ENCODE data around the gene AFAP1L1.
"Not testable (repeated sequence)": the region's sequence is repeated elsewhere in the genome, so short reads cannot be mapped to it uniquely, and the experiment has no call there.

The AFAP1L1 gene

DNA sequence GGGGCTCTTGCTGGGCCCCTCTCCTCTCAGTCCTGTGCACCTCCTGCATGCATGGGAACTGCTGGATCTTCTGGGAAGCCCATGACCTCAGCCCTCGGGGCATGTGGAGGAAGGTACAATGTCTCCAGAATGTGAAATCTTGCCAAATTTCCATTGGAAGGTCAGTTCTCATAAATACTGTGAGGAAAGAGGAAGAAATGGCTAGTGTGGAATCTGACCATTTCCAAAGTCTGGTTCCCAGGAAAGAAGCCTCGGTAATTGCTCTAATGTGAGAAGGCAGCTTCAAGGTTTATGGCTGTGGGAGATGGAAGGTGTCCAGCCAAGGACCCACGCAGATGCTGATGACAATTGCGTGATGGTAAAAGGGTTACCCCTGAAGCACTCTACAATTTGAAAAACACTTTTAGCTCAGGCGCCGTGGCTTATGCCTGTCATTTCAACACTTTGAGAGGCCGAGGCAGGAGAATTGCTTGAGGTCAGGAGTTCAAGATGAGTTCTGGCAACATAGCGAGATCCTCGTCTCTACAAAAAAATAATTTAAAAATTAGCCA is 115.5 kb downstream of the AFAP1L1 start:
- no peak overlapping the region for H3K4me3 ChIP-seq (ENCODE audit: low read depth in 1 of 2, low read length in 1 of 2)
- H3K9me3 ChIP-seq, result no peaks in the 10 kb centered on the region
- no peaks in the 10 kb centered on the region for H3K27me3 ChIP-seq
- no peak overlapping the region for H3K27ac ChIP-seq
- H3K36me3 ChIP-seq, result no peaks in the 10 kb centered on the region
- no peaks in the 10 kb centered on the region for H3K4me1 ChIP-seq (ENCODE audit: control insufficient read depth in 1 of 2, insufficient read depth in 1 of 2, low read depth in 1 of 2, low read length in 1 of 2)
- TF ChIP-seq CTCF (IDR thresholded peaks at IDR 0.05), result no peak

DNA sequence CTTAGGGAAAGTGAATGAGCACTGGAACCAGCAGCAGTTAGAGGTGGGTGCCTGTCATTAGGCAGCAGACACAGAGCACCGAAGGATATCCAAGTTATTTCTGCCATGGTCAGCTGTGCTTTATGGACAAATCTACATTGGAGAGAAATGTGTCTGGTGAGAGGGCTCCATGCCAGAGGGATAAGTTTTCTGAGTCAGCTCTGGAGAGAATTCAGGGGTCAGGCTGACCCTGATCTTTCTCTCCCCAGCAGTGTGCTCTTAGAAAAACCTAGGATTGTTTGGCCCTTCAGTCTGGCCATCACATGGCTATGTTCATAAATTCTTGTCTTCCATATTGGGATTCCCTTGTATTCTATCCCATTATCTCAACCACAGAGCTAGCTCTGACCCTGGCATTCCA is 116.3 kb downstream of the AFAP1L1 start:
- Histone ChIP-seq H3K36me3 (no peaks in the 10 kb centered on the region), H3K4me3 (ENCODE audit: low read depth in 1 of 2, low read length in 1 of 2) (no peak overlapping the region), H3K27ac (no peak overlapping the region), H3K9me3 (no peaks in the 10 kb centered on the region), H3K27me3 (no peaks in the 10 kb centered on the region), H3K4me1 (ENCODE audit: control insufficient read depth in 1 of 2, insufficient read depth in 1 of 2, low read depth in 1 of 2, low read length in 1 of 2) (no peaks in the 10 kb centered on the region)
- TF ChIP-seq CTCF (IDR thresholded peaks at IDR 0.05), result no peak

- no peaks in the 10 kb centered on the region for H3K27me3 ChIP-seq
- no peaks in the 10 kb centered on the region for H3K4me1 ChIP-seq (ENCODE audit: control insufficient read depth in 1 of 2, insufficient read depth in 1 of 2, low read depth in 1 of 2, low read length in 1 of 2)
- TF ChIP-seq CTCF (IDR thresholded peaks at IDR 0.05), result no peak
- no peaks in the 10 kb centered on the region for H3K9me3 ChIP-seq
- no peak overlapping the region for H3K27ac ChIP-seq
- no peaks in the 10 kb centered on the region for H3K36me3 ChIP-seq
- no peak overlapping the region for H3K4me3 ChIP-seq (ENCODE audit: low read depth in 1 of 2, low read length in 1 of 2)
These were observed 117.0 kb downstream of the AFAP1L1 start for GRCh38 chr5:149388498-149389190.

DNA sequence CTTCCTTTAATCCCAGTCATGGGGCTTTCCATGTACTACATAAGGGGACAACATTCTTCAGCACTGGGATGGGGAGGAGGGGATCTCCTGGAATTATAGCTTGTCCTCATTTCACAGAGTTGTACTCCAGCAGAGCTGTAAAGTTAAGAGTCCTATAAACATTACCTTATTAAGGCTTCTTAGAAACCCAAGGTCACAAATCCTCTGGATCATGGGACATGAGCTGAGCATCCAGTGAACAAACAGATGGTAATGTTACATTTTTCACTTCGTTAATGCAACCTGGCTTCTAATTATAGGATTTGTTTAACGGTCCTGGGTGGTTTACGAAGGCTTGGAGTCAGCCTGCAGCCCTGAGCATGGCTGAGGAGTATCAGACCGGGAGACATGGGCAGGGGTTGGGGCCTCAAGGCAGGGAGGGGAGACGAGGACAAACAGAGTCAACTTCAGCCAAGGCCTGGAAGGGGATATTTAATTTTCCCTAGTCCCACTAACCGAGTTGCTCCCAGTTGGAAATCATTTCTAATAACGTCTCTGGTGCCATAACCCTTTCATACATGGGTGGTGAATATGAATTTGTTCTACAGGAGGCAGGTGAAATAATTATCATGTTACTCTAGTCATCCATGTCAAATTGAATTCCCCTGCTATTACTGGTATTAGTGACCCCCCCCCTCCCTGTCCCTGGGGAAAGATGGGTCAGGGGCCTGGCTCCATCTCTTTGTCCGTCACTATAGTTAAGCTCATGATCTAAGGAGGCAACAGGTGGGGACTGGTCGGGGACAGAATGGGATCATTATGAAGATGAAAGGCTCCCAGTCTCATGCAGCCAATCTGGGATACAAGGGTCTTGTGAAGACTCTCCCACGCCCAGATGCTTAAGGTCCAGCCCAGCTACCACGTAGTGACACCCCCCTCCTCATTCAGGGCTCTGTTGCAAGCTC is 118.2 kb downstream of the AFAP1L1 start:
- Histone ChIP-seq H3K27ac (no peak overlapping the region), H3K9me3 (no peaks in the 10 kb centered on the region), H3K4me3 (ENCODE audit: low read depth in 1 of 2, low read length in 1 of 2) (no peak overlapping the region), H3K4me1 (ENCODE audit: control insufficient read depth in 1 of 2, insufficient read depth in 1 of 2, low read depth in 1 of 2, low read length in 1 of 2) (no peaks in the 10 kb centered on the region), H3K27me3 (no peaks in the 10 kb centered on the region), H3K36me3 (no peaks in the 10 kb centered on the region)
- TF ChIP-seq CTCF (IDR thresholded peaks at IDR 0.05), result no peak

DNA sequence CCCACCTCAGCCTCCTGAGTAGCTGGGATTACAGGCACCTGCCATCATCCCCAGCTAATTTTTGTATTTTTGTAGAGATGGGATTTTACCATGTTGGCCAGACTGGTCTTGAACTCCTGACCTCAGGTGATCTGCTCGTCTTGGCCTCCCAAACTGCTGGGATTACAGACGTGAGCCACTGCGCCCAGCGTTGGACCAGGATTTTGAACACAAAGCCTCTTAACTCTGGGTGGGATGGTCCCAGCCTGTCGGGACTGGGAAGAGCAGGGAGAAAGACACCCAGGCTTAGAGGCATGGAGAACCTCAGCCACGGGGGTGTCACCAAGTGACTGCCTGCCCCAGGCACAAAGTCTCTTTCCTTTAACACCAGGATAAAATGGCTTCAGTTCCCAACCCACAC is 119.4 kb downstream of the AFAP1L1 start:
- H3K27me3 ChIP-seq; H3K36me3 ChIP-seq; H3K9me3 ChIP-seq; H3K4me3 ChIP-seq (ENCODE audit: low read depth in 1 of 2, low read length in 1 of 2); H3K4me1 ChIP-seq (ENCODE audit: control insufficient read depth in 1 of 2, insufficient read depth in 1 of 2, low read depth in 1 of 2, low read length in 1 of 2); H3K27ac ChIP-seq: not testable (repeated sequence)

Data from neutrophil (primary cell).